GM06990 (cell line): ENCODE results near the gene PRMT7.

Experiments used
- DNase-seq: peaks from one replicate; pipeline ENCODE4 v3.0.0-alpha.2; 2011; ENCODE audit not compliant: insufficient read length; ENCODE audit errors: extremely low read depth
- H3K27me3 ChIP-seq: replicated peaks from 2 replicates; pipeline ENCODE4 v1.6.0; 2011; ENCODE audit warnings: low read length; ENCODE audit not compliant: control insufficient read depth, insufficient read depth
- H3K36me3 ChIP-seq: 2 replicates; pipeline ENCODE4 v1.5.1; 2011; ENCODE audit warnings: low read length; ENCODE audit not compliant: control insufficient read depth, insufficient read depth
- H3K4me3 ChIP-seq: replicated peaks from 2 replicates; pipeline ENCODE4 v1.5.1; 2011; ENCODE audit warnings: low read depth, mild to moderate bottlenecking, control low read depth, low read length
- TF ChIP-seq, protein P1 (sequence below): IDR thresholded peaks from 2 replicates; pipeline ENCODE4 v1.5.1; 2011; ENCODE audit warnings: low read length, control low read depth, mild to moderate bottlenecking, inconsistent platforms; ENCODE audit not compliant: insufficient read depth, poor library complexity, severe bottlenecking

PRMT7 gene

DNA sequence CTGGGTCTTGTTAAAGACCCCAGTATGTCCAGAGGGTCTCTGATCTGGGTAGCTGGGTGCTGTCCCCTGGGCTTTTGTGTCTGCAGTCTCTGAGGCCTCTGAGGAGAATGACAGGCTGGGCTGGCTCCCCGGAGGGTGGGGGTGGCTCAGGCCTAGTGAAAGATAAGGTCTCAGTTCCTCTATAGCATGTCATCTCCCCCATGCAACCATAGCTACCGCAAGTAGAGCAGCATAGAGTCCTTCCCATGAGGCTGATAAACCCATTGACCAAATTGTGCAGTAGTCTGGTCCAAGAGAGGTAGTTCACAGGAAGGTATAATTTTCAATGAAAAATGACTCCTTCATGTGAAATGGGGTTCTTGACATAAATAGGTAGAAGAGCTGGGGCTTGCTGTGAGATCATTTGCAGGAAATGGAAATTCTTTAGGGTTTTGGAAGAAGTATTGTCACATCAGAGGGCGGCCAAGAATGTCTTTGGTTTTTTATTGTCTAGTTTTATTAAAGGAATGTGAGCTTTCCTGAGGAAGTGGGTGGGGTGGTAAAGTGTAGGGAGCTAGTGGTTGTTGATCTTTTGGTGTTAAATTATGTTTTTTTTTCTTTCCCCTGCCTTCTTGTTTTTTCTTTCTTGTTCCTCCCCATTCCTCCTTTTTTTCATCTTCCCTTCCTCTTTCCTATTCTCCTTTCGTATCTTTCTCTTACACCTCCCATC lies 21.0 kb upstream of the PRMT7 start:
- no peaks in the 10 kb centered on the region for H3K27me3 ChIP-seq
- TF ChIP-seq, protein P1, sequence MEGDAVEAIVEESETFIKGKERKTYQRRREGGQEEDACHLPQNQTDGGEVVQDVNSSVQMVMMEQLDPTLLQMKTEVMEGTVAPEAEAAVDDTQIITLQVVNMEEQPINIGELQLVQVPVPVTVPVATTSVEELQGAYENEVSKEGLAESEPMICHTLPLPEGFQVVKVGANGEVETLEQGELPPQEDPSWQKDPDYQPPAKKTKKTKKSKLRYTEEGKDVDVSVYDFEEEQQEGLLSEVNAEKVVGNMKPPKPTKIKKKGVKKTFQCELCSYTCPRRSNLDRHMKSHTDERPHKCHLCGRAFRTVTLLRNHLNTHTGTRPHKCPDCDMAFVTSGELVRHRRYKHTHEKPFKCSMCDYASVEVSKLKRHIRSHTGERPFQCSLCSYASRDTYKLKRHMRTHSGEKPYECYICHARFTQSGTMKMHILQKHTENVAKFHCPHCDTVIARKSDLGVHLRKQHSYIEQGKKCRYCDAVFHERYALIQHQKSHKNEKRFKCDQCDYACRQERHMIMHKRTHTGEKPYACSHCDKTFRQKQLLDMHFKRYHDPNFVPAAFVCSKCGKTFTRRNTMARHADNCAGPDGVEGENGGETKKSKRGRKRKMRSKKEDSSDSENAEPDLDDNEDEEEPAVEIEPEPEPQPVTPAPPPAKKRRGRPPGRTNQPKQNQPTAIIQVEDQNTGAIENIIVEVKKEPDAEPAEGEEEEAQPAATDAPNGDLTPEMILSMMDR, result no peak
- no peak overlapping the region for H3K4me3 ChIP-seq
- DNase-seq, result peak; percentile 69
- H3K36me3 ChIP-seq, result peaks cover 44% of the 10 kb centered on the region

GRCh38 chr16:68290450-68290849 lies 20.4 kb upstream of the PRMT7 start:
- Histone ChIP-seq H3K4me3 (no peak overlapping the region), H3K27me3 (no peaks in the 10 kb centered on the region), H3K36me3 (peaks cover 44% of the 10 kb centered on the region)
- TF ChIP-seq, protein P1, result no peak
- no peak for DNase-seq

DNA sequence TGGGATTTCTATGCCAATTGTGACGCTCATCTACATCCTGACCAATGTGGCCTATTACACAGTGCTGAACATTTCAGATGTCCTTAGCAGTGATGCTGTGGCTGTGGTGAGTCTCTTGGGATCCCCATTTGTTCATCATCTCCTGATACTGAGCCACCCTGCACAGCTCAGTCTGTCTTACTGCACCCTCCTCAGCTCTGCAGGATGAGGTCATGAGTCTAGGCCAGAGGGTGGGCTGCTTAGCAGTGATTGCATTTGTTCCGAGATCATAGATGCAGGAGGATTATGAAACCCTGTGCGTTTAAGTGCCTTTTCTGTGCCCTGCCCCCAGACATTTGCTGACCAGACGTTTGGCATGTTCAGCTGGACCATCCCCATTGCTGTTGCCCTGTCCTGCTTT lies 19.6 kb upstream of the PRMT7 start:
- peaks cover 50% of the 10 kb centered on the region for H3K36me3 ChIP-seq
- no peaks in the 10 kb centered on the region for H3K27me3 ChIP-seq
- no peak for DNase-seq
- no peak overlapping the region for H3K4me3 ChIP-seq
- TF ChIP-seq, protein P1, result no peak

GRCh38 chr16:68292425-68292824 lies 18.4 kb upstream of the PRMT7 start:
- no peak for DNase-seq
- Histone ChIP-seq H3K4me3 (no peak overlapping the region), H3K36me3 (peaks cover 56% of the 10 kb centered on the region), H3K27me3 (no peaks in the 10 kb centered on the region)
- TF ChIP-seq, protein P1, result no peak

- peaks cover 58% of the 10 kb centered on the region for H3K36me3 ChIP-seq
- H3K27me3 ChIP-seq, result no peaks in the 10 kb centered on the region
- TF ChIP-seq, protein P1, result no peak
- H3K4me3 ChIP-seq, result no peak overlapping the region
- DNase-seq, result no peak
Measured at GRCh38 chr16:68296291-68296690, 14.5 kb upstream of the PRMT7 start.

DNA sequence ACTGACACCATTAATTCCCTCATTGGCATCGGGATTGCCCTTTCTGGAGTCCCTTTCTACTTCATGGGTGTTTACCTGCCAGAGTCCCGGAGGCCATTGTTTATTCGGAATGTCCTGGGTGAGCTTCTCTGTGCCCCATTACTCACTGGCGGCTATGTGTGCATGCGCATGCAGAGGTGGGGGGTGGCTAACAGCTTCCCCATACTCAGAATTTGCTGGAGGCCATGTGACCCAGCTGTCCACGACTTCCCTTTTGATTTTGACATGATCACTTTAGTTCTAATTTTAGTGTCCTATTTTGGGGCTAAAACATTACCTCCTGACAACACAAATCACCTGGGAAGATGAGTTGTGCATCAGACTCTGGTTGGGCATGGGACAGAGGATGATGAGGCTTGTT lies 14.1 kb upstream of the PRMT7 start:
- Histone ChIP-seq H3K4me3 (no peak overlapping the region), H3K36me3 (peaks cover 54% of the 10 kb centered on the region), H3K27me3 (no peaks in the 10 kb centered on the region)
- no peak for DNase-seq
- TF ChIP-seq, protein P1, result no peak
